ENCODE data around the gene PFN3. TPM values are rescaled to one million over a fixed set of nuclear protein-coding genes. Genes with fewer than 3 reads are reported as not detected.

The PFN3 gene
- total RNA-seq, 1 donor from 2014 or later = not detected

- no peaks in the 10 kb centered on the region for H3K36me3 ChIP-seq (ENCODE audit: control insufficient read depth, insufficient read depth, low read length)
- DNase-seq (ENCODE audit: low read depth) (no peak), FAIRE-seq (no peak)
- TF ChIP-seq, protein P1, sequence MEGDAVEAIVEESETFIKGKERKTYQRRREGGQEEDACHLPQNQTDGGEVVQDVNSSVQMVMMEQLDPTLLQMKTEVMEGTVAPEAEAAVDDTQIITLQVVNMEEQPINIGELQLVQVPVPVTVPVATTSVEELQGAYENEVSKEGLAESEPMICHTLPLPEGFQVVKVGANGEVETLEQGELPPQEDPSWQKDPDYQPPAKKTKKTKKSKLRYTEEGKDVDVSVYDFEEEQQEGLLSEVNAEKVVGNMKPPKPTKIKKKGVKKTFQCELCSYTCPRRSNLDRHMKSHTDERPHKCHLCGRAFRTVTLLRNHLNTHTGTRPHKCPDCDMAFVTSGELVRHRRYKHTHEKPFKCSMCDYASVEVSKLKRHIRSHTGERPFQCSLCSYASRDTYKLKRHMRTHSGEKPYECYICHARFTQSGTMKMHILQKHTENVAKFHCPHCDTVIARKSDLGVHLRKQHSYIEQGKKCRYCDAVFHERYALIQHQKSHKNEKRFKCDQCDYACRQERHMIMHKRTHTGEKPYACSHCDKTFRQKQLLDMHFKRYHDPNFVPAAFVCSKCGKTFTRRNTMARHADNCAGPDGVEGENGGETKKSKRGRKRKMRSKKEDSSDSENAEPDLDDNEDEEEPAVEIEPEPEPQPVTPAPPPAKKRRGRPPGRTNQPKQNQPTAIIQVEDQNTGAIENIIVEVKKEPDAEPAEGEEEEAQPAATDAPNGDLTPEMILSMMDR (IDR thresholded peaks at IDR 0.05; ENCODE audit: insufficient read depth, low read length, severe bottlenecking) = no peak
- no peaks in the 10 kb centered on the region for H3K27me3 ChIP-seq (ENCODE audit: control insufficient read depth, insufficient read depth, low read length)
- H3K4me3 ChIP-seq (ENCODE audit: low read depth, low read length) = no peak overlapping the region
Observed at GRCh38 chr5:177359860-177360259, 40.6 kb downstream of the PFN3 start.

DNA sequence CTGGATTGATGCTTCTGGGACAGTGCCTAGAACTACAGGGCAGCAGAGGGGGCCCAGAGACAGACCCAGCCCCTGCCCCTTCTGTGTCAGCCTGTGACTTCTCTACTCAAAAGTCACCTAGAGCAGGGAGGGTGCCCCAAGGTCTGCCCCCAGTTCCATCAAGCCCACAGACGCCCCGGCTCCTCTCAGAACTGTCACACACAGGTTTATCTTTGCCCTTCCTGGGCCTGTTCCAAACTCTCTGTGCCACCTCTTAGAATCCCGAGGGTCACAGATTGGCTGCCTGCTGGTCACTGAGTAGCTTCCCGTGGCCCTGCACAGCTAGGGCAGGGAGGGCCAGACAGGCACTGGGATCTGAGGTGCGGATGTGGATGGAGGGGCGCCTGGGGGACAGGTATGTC lies 41.0 kb downstream of the PFN3 start:
- Histone ChIP-seq H3K4me3 (ENCODE audit: low read depth, low read length) (no peak overlapping the region), H3K36me3 (ENCODE audit: control insufficient read depth, insufficient read depth, low read length) (no peaks in the 10 kb centered on the region), H3K27me3 (ENCODE audit: control insufficient read depth, insufficient read depth, low read length) (no peaks in the 10 kb centered on the region)
- DNase-seq (ENCODE audit: low read depth) (no peak), FAIRE-seq (no peak)
- TF ChIP-seq, protein P1 (IDR thresholded peaks at IDR 0.05; ENCODE audit: insufficient read depth, low read length, severe bottlenecking) = no peak

DNA sequence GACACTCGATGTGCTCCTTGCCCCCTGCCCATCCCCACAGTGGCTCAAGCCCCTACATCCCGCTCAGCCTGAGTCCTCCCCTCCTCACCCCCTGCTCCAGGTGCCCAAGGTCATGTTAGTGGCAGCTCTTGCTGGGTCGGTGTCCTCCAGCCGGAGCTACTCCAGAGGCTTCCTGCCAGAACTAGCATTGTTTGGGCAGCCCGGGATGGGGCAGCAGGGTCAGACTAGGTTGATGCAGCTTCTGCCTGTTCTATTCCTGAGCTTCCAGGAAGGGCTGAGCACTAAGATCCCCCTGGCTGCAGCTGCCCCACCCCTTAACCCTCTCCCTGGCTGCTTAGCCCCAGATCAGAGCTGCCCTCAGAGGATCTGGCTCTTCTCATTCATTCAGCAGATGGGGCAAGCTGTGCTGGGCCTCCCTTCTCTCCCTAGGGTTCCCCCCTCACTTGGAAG lies 42.1 kb downstream of the PFN3 start:
- H3K36me3 ChIP-seq (ENCODE audit: control insufficient read depth, insufficient read depth, low read length) = no peaks in the 10 kb centered on the region
- H3K4me3 ChIP-seq (ENCODE audit: low read depth, low read length) = peak overlapping the region; percentile 23
- FAIRE-seq (no peak), DNase-seq (ENCODE audit: low read depth) (no peak)
- H3K27me3 ChIP-seq (ENCODE audit: control insufficient read depth, insufficient read depth, low read length) = no peaks in the 10 kb centered on the region
- TF ChIP-seq, protein P1 (IDR thresholded peaks at IDR 0.05; ENCODE audit: insufficient read depth, low read length, severe bottlenecking) = no peak

GRCh38 chr5:177357459-177358351 lies 42.8 kb downstream of the PFN3 start, which contains the start of gene RGS14:
TSS of gene RGS14 (plus strand) at chr5:177357924. CDS start at chr5:177358025, 101 bp downstream.
- H3K27me3 ChIP-seq (ENCODE audit: control insufficient read depth, insufficient read depth, low read length) = no peaks in the 10 kb centered on the region
- H3K4me3 ChIP-seq (ENCODE audit: low read depth, low read length) = peak within 1 kb of the TSS; percentile 23
- DNase-seq (ENCODE audit: low read depth) (peak; percentile 61), FAIRE-seq (no peak)
- TF ChIP-seq, protein P1 (IDR thresholded peaks at IDR 0.05; ENCODE audit: insufficient read depth, low read length, severe bottlenecking) = no peak
- H3K36me3 ChIP-seq (ENCODE audit: control insufficient read depth, insufficient read depth, low read length) = no peaks in the 10 kb centered on the region

DNA sequence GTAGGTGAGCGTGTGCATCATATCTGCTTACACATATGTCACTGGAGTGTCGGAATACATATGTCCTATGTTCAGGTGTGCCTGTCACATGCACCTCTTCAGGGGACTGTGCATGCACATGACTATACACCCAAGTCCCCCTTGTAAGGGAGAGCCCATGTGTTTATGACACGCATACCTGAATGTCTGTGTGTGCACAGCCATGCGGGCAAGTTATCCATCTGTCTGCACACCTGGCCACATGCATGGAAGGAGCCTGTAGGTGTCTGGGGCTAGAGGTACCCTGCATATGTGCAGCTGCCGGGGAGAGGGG lies 43.4 kb downstream of the PFN3 start:
- Histone ChIP-seq H3K4me3 (ENCODE audit: low read depth, low read length) (no peak overlapping the region), H3K27me3 (ENCODE audit: control insufficient read depth, insufficient read depth, low read length) (no peaks in the 10 kb centered on the region), H3K36me3 (ENCODE audit: control insufficient read depth, insufficient read depth, low read length) (no peaks in the 10 kb centered on the region)
- DNase-seq (ENCODE audit: low read depth) = no peak
- no peak for FAIRE-seq
- TF ChIP-seq, protein P1 (IDR thresholded peaks at IDR 0.05; ENCODE audit: insufficient read depth, low read length, severe bottlenecking) = no peak

Measured in bronchial epithelial cell (primary cell).